ENCODE results near the gene GPATCH2L.
A peak's percentile ranks its signal among the peaks of the same experiment; 100 is the strongest.

Gene GPATCH2L

DNA sequence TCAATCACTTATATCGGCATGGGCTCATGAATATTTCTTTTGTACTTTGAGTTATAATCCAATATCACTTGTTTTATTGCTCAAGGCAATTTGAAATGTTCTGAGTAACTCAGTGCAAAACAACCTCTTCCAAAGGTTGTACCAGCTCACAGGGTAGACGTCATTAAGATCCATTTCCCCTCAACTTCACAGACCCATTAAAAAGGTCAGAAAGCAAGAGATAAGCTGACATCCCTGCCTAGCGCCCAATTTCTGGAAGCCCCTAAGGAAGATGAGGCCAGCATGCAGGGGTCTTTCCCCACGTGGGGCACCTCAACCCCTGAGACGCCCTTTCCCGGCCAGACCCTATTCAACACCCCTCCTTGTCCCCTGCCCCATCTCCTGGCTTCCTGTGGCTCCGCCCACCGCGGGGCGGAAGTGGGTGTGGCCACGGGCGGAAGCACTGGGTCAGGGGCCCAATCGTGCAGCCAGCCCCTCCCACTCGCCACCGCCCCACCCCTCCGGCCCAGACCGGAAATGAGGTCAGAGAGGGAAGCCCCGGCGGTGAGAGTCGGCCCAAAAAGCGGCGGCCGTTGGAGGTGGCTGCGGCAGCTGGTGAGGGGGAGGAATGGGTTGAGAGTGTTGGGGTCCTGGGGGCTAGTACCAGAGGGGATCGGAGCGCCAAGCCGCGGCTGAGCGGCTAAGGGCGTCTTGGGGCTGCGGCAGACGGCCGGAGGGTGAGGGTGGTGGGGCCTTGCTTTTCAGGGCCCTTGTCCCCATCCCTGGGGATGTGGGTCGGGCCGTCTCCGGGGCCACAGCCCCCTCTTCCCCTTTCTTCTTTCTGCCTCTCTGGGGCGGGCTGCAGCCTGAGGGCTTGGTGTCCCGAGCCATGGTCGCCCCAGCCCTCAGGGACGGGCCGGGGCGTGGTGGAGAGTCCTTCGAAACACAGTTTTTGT is at the start of gene GPATCH2L:
GPATCH2L (plus strand) TSS at position 525 of the 935 bp plus-strand sequence. CDS start 2,442 bp downstream, outside the sequence.
- H3K4me1 Mint-ChIP-seq (ENCODE audit: low read depth) = peaks cover 49% of the 10 kb centered on the region
- H3K4me3 Mint-ChIP-seq = peak within 1 kb of the TSS; percentile 96
- no peaks in the 10 kb centered on the region for H3K27me3 Mint-ChIP-seq
- H3K27ac Mint-ChIP-seq = peak within 1 kb of the TSS; percentile 81
- peaks cover 41% of the 10 kb centered on the region for H3K36me3 Mint-ChIP-seq (ENCODE audit: low read depth)
- H3K9me3 Mint-ChIP-seq = peaks cover 4% of the 10 kb centered on the region

DNA sequence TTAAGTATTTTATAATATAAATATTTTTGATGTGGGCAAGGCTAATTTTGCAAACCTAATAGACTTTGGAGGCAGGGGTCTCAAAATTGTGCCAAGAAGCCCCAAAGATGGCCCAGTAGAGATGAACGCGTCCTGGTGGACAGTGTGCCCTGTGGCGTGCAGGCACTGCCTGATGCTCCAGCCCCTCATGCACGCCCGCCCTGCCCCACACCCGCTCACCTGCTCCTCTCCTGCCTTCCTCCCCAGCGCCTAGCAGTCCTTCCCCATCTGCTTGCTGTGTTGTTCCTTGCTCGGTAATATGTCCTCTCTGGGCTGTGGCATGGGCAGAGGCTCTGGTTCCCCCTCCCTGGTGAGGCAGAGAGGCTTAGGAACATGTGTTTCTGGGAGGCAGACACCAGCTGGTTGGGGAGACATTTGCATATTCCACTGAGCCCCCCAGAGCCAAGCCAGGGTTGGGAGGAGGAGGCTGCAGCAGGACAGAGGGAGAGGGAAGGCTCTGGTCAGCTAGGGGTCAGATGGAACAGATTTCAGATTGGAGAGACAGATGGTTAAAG is 46.8 kb upstream of the GPATCH2L start:
- Mint-ChIP-seq H3K36me3 (ENCODE audit: low read depth) (no peaks in the 10 kb centered on the region), H3K27ac (no peak overlapping the region), H3K27me3 (peaks cover 9% of the 10 kb centered on the region), H3K9me3 (no peaks in the 10 kb centered on the region), H3K4me3 (no peak overlapping the region), H3K4me1 (ENCODE audit: low read depth) (no peaks in the 10 kb centered on the region)

- Mint-ChIP-seq H3K9me3 (no peaks in the 10 kb centered on the region), H3K27me3 (peaks cover 8% of the 10 kb centered on the region), H3K36me3 (ENCODE audit: low read depth) (no peaks in the 10 kb centered on the region), H3K4me1 (ENCODE audit: low read depth) (no peaks in the 10 kb centered on the region), H3K27ac (no peak overlapping the region), H3K4me3 (no peak overlapping the region)
Measured at GRCh38 chr14:76106188-76106587, 45.5 kb upstream of the GPATCH2L start.

GRCh38 chr14:76109087-76109880 is 42.4 kb upstream of the GPATCH2L start:
- no peaks in the 10 kb centered on the region for H3K4me1 Mint-ChIP-seq (ENCODE audit: low read depth)
- H3K36me3 Mint-ChIP-seq (ENCODE audit: low read depth) = no peaks in the 10 kb centered on the region
- H3K27me3 Mint-ChIP-seq = peaks cover 5% of the 10 kb centered on the region
- H3K27ac Mint-ChIP-seq = no peak overlapping the region
- H3K9me3 Mint-ChIP-seq = no peaks in the 10 kb centered on the region
- no peak overlapping the region for H3K4me3 Mint-ChIP-seq

- H3K27me3 Mint-ChIP-seq = peaks cover 13% of the 10 kb centered on the region
- no peak overlapping the region for H3K4me3 Mint-ChIP-seq
- no peaks in the 10 kb centered on the region for H3K36me3 Mint-ChIP-seq (ENCODE audit: low read depth)
- no peaks in the 10 kb centered on the region for H3K4me1 Mint-ChIP-seq (ENCODE audit: low read depth)
- no peak overlapping the region for H3K27ac Mint-ChIP-seq
- no peaks in the 10 kb centered on the region for H3K9me3 Mint-ChIP-seq
Measured at GRCh38 chr14:76112889-76113624, 38.7 kb upstream of the GPATCH2L start.

GRCh38 chr14:76113691-76114090 is 38.0 kb upstream of the GPATCH2L start:
- Mint-ChIP-seq H3K27me3 (peaks cover 13% of the 10 kb centered on the region), H3K4me3 (no peak overlapping the region), H3K27ac (no peak overlapping the region), H3K4me1 (ENCODE audit: low read depth) (no peaks in the 10 kb centered on the region), H3K9me3 (no peaks in the 10 kb centered on the region), H3K36me3 (ENCODE audit: low read depth) (no peaks in the 10 kb centered on the region)

DNA sequence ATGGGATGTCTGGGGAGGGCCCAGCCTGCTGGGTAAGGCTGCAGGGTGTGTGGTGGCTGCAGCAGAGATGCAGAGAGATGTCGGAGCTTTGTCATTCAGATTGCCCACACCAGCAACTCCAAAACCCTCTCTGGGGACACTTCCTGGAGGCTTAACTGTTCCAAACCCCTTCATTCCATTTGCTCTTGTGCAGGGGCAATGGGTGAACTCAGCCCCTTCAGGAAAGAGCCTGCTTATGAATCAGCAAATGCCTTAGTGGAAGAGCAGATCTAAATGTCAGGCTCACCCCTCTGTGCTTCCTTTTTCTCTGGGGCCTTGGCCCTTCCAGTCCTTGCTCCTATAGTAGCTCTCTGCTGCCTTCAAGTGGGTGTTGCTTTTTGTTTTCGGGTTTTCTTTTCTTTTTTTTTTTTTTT is 36.7 kb upstream of the GPATCH2L start:
- Mint-ChIP-seq H3K4me3 (no peak overlapping the region), H3K4me1 (ENCODE audit: low read depth) (no peaks in the 10 kb centered on the region)

DNA sequence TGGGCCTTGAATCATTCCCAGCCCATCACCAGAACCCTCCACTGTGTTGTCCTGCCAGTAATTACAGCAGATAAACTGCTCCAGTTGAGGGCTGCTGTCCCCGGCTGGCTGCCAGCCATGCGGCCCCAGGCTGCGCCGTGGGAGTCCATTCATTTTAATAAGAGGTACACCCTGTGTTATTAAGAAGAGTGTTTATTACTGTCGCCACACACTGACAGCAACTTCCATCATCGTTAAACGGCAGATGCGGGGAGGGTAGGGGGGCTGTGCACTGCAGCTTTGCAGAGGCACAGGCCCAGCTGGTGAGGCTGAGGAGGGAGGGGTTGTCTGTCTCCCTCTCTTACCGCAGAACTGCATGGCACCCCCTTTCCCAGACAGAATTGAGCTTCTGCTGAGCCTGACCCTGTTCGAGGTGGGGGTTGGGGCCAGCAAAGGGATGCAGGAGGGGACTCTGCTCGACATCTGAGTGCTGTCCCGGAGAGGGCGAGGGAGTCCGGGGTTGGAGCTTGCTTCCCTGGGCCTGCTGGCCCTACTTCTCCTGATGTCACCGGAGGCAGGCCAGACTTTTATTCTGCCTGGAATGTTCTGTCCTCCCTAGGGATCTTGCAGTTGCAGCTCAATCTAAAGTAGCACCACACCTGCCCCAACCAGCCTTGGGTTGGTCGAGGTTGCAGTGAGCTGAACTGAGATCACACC is 33.8 kb upstream of the GPATCH2L start:
- Mint-ChIP-seq H3K27ac (no peak overlapping the region), H3K4me3 (no peak overlapping the region), H3K36me3 (ENCODE audit: low read depth) (no peaks in the 10 kb centered on the region), H3K4me1 (ENCODE audit: low read depth) (no peaks in the 10 kb centered on the region), H3K9me3 (no peaks in the 10 kb centered on the region), H3K27me3 (peaks cover 13% of the 10 kb centered on the region)

More for the DNA sequence above, 36.7 kb upstream of the GPATCH2L start:
- Mint-ChIP-seq H3K27ac (no peak overlapping the region), H3K36me3 (ENCODE audit: low read depth) (no peaks in the 10 kb centered on the region), H3K9me3 (no peaks in the 10 kb centered on the region), H3K27me3 (peaks cover 13% of the 10 kb centered on the region)

GRCh38 chr14:76118594-76118993 is 33.1 kb upstream of the GPATCH2L start:
- no peak overlapping the region for H3K4me3 Mint-ChIP-seq
- H3K9me3 Mint-ChIP-seq = no peaks in the 10 kb centered on the region
- H3K27me3 Mint-ChIP-seq = peaks cover 13% of the 10 kb centered on the region
- no peaks in the 10 kb centered on the region for H3K36me3 Mint-ChIP-seq (ENCODE audit: low read depth)
- no peak overlapping the region for H3K27ac Mint-ChIP-seq
- H3K4me1 Mint-ChIP-seq (ENCODE audit: low read depth) = no peaks in the 10 kb centered on the region

- Mint-ChIP-seq H3K9me3 (no peaks in the 10 kb centered on the region), H3K4me3 (no peak overlapping the region), H3K27me3 (peaks cover 4% of the 10 kb centered on the region)
Measured at GRCh38 chr14:76121089-76121748, 30.5 kb upstream of the GPATCH2L start.

GRCh38 chr14:76123426-76124225 is 28.1 kb upstream of the GPATCH2L start:
- Mint-ChIP-seq H3K9me3 (no peaks in the 10 kb centered on the region), H3K27ac (no peak overlapping the region), H3K4me1 (ENCODE audit: low read depth) (no peaks in the 10 kb centered on the region), H3K4me3 (no peak overlapping the region), H3K27me3 (peaks cover 12% of the 10 kb centered on the region), H3K36me3 (ENCODE audit: low read depth) (no peaks in the 10 kb centered on the region)

More at GRCh38 chr14:76121089-76121748, 30.5 kb upstream of the GPATCH2L start:
- Mint-ChIP-seq H3K4me1 (ENCODE audit: low read depth) (no peaks in the 10 kb centered on the region), H3K36me3 (ENCODE audit: low read depth) (no peaks in the 10 kb centered on the region), H3K27ac (no peak overlapping the region)

- H3K36me3 Mint-ChIP-seq (ENCODE audit: low read depth) = no peaks in the 10 kb centered on the region
Measured at GRCh38 chr14:76125511-76125910, 26.2 kb upstream of the GPATCH2L start.

DNA sequence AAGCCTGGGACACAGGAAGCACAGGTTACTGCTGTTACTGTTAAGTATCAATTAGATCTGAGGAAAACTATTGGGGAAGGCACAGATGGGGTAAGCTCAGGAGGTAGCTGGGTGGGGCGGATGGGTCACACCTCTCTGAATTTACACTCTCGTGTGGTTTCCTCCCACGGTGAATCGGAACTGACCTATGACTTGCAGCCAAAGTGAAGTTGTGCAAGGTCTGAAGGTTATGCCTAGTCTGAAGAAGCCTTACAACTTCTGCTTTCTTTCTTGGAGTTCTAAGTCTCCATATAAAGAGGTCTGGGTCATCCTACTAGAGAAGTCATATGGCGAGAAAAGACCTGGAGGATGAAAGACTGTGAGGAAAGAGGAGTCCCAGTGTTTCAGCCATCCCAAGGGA is 25.6 kb upstream of the GPATCH2L start:
- H3K4me3 Mint-ChIP-seq = no peak overlapping the region
- peaks cover 34% of the 10 kb centered on the region for H3K27me3 Mint-ChIP-seq
- no peaks in the 10 kb centered on the region for H3K36me3 Mint-ChIP-seq (ENCODE audit: low read depth)
- H3K27ac Mint-ChIP-seq = no peak overlapping the region
- no peaks in the 10 kb centered on the region for H3K4me1 Mint-ChIP-seq (ENCODE audit: low read depth)
- no peaks in the 10 kb centered on the region for H3K9me3 Mint-ChIP-seq

More at GRCh38 chr14:76125511-76125910, 26.2 kb upstream of the GPATCH2L start:
- H3K4me3 Mint-ChIP-seq = no peak overlapping the region
- H3K4me1 Mint-ChIP-seq (ENCODE audit: low read depth) = no peaks in the 10 kb centered on the region
- no peaks in the 10 kb centered on the region for H3K9me3 Mint-ChIP-seq
- H3K27me3 Mint-ChIP-seq = peaks cover 29% of the 10 kb centered on the region
- H3K27ac Mint-ChIP-seq = no peak overlapping the region

Measured in stimulated activated naive CD8-positive, alpha-beta T cell treated with anti-CD3 and anti-CD28 coated beads, Interleukin-15, Interleukin-2, amounts not matched to agents 100 ng/mL and 50 ng/mL, for 24 hours (primary cell).